ENCODE measurements around the gene SERPINB6. TPM values are rescaled to one million over a fixed set of nuclear protein-coding genes. Genes with fewer than 3 reads are reported as not detected.

The SERPINB6 gene
- total and polyA plus RNA-seq, 2 of the 4 experiments (the other 2 are of a cell fraction): 37.1 to 91.1 TPM

DNA sequence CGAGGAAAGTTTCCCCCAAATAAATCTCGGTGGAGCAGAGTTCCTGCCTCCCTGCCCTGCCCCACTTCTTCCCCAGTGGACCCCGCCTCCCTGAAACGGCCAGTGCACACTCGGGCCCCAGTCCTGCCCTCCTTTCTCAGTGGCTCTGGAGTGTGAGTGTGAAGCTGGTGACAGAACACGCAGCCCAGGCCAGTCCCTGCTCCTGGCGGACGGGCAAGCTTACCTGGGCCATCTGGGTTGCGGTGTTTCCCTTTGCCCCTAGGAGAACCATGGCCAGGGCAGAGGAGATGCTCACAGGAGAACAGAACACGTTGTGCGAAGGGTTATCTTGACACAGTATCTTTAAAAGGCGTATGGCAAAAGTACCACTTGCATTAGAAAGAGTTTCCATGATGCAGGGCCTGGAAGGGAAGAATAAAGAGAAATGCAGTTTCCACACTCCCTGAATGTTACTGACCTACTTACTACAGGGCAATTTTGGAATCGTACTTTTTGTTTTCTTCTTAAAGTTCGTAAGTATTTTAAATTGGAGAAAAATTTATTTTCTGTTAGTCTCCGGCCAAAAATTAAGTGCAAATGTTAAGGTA, 71.1 kb downstream of the SERPINB6 start:
- Histone ChIP-seq H2BK20ac (ENCODE audit: low read depth, low read length) (no peak overlapping the region), H2BK15ac (ENCODE audit: low read depth, low read length) (no peak overlapping the region), H3K18ac (ENCODE audit: low read depth, low read length) (no peak overlapping the region), H3K9me3 (ENCODE audit: control insufficient read depth, insufficient read depth, low read length) (no peaks in the 10 kb centered on the region), H4K8ac (ENCODE audit: low read depth in 2 of 2, low read length in 2 of 2) (no peak overlapping the region), H3K9me1 (ENCODE audit: insufficient read depth, low read length) (peaks cover 5% of the 10 kb centered on the region; the same call in 1 of the 2 replicates), H3K4me1 (ENCODE audit: control insufficient read depth, insufficient read depth, low read length) (peaks cover 2% of the 10 kb centered on the region; the same call in 1 of the 2 replicates), H3K4me3 (ENCODE audit: insufficient read depth, low read depth, low read length) (no peak overlapping the region), H4K20me1 (ENCODE audit: insufficient read depth, low read length) (peaks cover 6% of the 10 kb centered on the region), H3K23ac (ENCODE audit: low read depth, low read length) (no peak overlapping the region), H2BK120ac (ENCODE audit: low read depth, low read length) (no peak overlapping the region), H4K91ac (ENCODE audit: insufficient read depth, low read depth, low read length) (no peak overlapping the region), H4K5ac (ENCODE audit: low read depth, low read length) (no peak overlapping the region), H3K79me1 (ENCODE audit: low read depth in 1 of 2, low read length in 2 of 2) (peaks cover 6 to 19% of the 10 kb centered on the region in 2 experiments; a peak in 3 of 4 replicates), H3K9ac (ENCODE audit: low read depth, low read length) (no peak overlapping the region), H2AFZ (replicated peaks; ENCODE audit: low read length, poor library complexity) (peak overlapping the region; percentile 63), H2AK9ac (replicated peaks; ENCODE audit: low read depth, low read length, poor library complexity) (no peak overlapping the region), H3K4ac (ENCODE audit: low read depth, low read length) (no peak overlapping the region), H2BK5ac (ENCODE audit: low read depth, low read length, poor library complexity, severe bottlenecking) (no peak overlapping the region), H3K4me2 (ENCODE audit: low read depth, low read length) (no peak overlapping the region), H3K27me3 (ENCODE audit: control insufficient read depth, insufficient read depth, low read length) (no peaks in the 10 kb centered on the region), H3K36me3 (ENCODE audit: control insufficient read depth, insufficient read depth, low read length) (peaks cover 8% of the 10 kb centered on the region), H2AK5ac (ENCODE audit: low read depth, low read length) (peak overlapping the region; percentile 39; the same call in 1 of the 2 replicates), H3K27ac (ENCODE audit: insufficient read depth, low read length) (no peak overlapping the region), H3K56ac (ENCODE audit: extremely low read depth, insufficient read depth, low read length) (no peak overlapping the region), H3K14ac (replicated peaks; ENCODE audit: low read depth, low read length) (no peak overlapping the region; the same call in 1 of the 2 replicates)
- ChIA-PET CTCF (no interaction called here), POLR2A (ENCODE audit: unreplicated experiment) (no interaction called here)
- WGBS, 2 experiments (ENCODE audit: extremely low coverage in 2 of 2, insufficient read length in 1 of 2): 100% methylated on average over 3 of the region's 15 CpGs; no CpG with 5 or more reads in 1 of the 2 experiments
- DNase-seq (no peak), ATAC-seq (ENCODE audit: low read depth) (no peak)
- in situ Hi-C loops (cut with MboI; ENCODE audit: low sequenced_read_pairs): no loop called here
- no TSS peak for BruUV-seq (replicated peaks)
- TF ChIP-seq, protein P1, sequence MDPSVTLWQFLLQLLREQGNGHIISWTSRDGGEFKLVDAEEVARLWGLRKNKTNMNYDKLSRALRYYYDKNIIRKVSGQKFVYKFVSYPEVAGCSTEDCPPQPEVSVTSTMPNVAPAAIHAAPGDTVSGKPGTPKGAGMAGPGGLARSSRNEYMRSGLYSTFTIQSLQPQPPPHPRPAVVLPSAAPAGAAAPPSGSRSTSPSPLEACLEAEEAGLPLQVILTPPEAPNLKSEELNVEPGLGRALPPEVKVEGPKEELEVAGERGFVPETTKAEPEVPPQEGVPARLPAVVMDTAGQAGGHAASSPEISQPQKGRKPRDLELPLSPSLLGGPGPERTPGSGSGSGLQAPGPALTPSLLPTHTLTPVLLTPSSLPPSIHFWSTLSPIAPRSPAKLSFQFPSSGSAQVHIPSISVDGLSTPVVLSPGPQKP (IDR thresholded peaks at IDR 0.05; ENCODE audit: borderline replicate concordance, low read depth, low read length): no peak
- TF ChIP-seq RFX5 (IDR thresholded peaks at IDR 0.05; ENCODE audit: low read depth, low read length): no peak
- intact Hi-C loops (cut with micrococcal nuclease): no loop called here
- dilution Hi-C loops (cut with HindIII; ENCODE audit: low sequenced_read_pairs, unreplicated experiment): no loop called here
